SJCRH30 (cell line): ENCODE measurements around the gene PCDHA6. TPM values are rescaled to one million over a fixed set of nuclear protein-coding genes. Genes with fewer than 3 reads are reported as not detected.
"Not testable (repeated sequence)": the region's sequence is repeated elsewhere in the genome, so short reads cannot be mapped to it uniquely, and the experiment has no call there.

Experiments used
- DNase-seq, 2 experiments: peaks; one replicate each; pipeline ENCODE4 v3.0.0-alpha.2; 2015 to 2020
- H3K27ac ChIP-seq: fragments of 250-450 bp; sonication (Bioruptor Pico); 2 replicates; pipeline ENCODE4 v1.5.1; 2020; ENCODE audit warnings: mild to moderate bottlenecking, moderate library complexity
- H3K27me3 ChIP-seq: fragments of 250-450 bp; sonication (Bioruptor Pico); 2 replicates; pipeline ENCODE4 v1.5.1; 2020; ENCODE audit warnings: mild to moderate bottlenecking, moderate library complexity
- H3K36me3 ChIP-seq: fragments of 250-450 bp; sonication (Bioruptor Pico); 2 replicates; pipeline ENCODE4 v1.5.1; 2020; ENCODE audit warnings: mild to moderate bottlenecking, moderate library complexity
- H3K4me1 ChIP-seq: fragments of 250-450 bp; sonication (Bioruptor Pico); 2 replicates; pipeline ENCODE4 v1.5.1; 2020; ENCODE audit warnings: mild to moderate bottlenecking, moderate library complexity
- H3K4me3 ChIP-seq: fragments of 250-450 bp; sonication (Bioruptor Pico); 2 replicates; pipeline ENCODE4 v1.5.1; 2020; ENCODE audit warnings: mild to moderate bottlenecking, moderate library complexity
- H3K9me3 ChIP-seq: fragments of 250-450 bp; sonication (Bioruptor Pico); replicated peaks from 2 replicates; pipeline ENCODE4 v1.5.1; 2020; ENCODE audit warnings: mild to moderate bottlenecking, moderate library complexity
- total RNA-seq: library from RNA; depleted of rRNA; stranded (reverse); fragments of >200 nt; shearing (Covaris generic); gene quantifications from 2 replicates; pipeline ENCODE4 v1.2.3, GENCODE V29; 2014; rRNA removed

Gene PCDHA6
- 0.10 TPM in 1 of 2 replicates, not detected in the other for total RNA-seq

- Histone ChIP-seq H3K27me3 (no peaks in the 10 kb centered on the region), H3K36me3 (no peaks in the 10 kb centered on the region), H3K4me3 (no peak within 1 kb of the TSS), H3K27ac (no peak within 1 kb of the TSS), H3K9me3 (no peaks in the 10 kb centered on the region), H3K4me1 (no peaks in the 10 kb centered on the region)
- DNase-seq: no peak
These were observed at the start of gene PCDHA6 for GRCh38 chr5:140827704-140828361. TSS of gene PCDHA6 (plus strand) at chr5:140827960. CDS start at chr5:140828092, 132 bp downstream.

GRCh38 chr5:140780512-140780911 lies 47.2 kb upstream of the PCDHA6 start:
- no peak overlapping the region for H3K4me3 ChIP-seq
- no peaks in the 10 kb centered on the region for H3K4me1 ChIP-seq
- H3K9me3 ChIP-seq: no peaks in the 10 kb centered on the region
- no peak for DNase-seq
- H3K27me3 ChIP-seq: no peaks in the 10 kb centered on the region
- no peak overlapping the region for H3K27ac ChIP-seq
- H3K36me3 ChIP-seq: no peaks in the 10 kb centered on the region

GRCh38 chr5:140785905-140786686 lies 41.7 kb upstream of the PCDHA6 start, which contains the start of gene PCDHA1:
TSS of gene PCDHA1 (plus strand) at chr5:140786140.
- Histone ChIP-seq H3K36me3 (no peaks in the 10 kb centered on the region), H3K9me3 (no peaks in the 10 kb centered on the region), H3K27ac (no peak within 1 kb of the TSS), H3K27me3 (no peaks in the 10 kb centered on the region), H3K4me1 (no peaks in the 10 kb centered on the region), H3K4me3 (no peak within 1 kb of the TSS)
- DNase-seq: no peak

- not testable (repeated sequence) for DNase-seq, H3K4me3 ChIP-seq, H3K36me3 ChIP-seq, H3K27me3 ChIP-seq, H3K27ac ChIP-seq, H3K4me1 ChIP-seq, H3K9me3 ChIP-seq
These were observed 40.3 kb upstream of the PCDHA6 start for GRCh38 chr5:140787422-140787821.

GRCh38 chr5:140787849-140788504 lies 39.8 kb upstream of the PCDHA6 start:
- H3K36me3 ChIP-seq, H3K27me3 ChIP-seq, H3K27ac ChIP-seq, DNase-seq, H3K4me3 ChIP-seq, H3K9me3 ChIP-seq, H3K4me1 ChIP-seq: not testable (repeated sequence)

GRCh38 chr5:140791089-140791488 lies 36.7 kb upstream of the PCDHA6 start:
- Histone ChIP-seq H3K4me3 (no peak overlapping the region), H3K27ac (no peak overlapping the region), H3K27me3 (no peaks in the 10 kb centered on the region; the same call in 1 of the 2 replicates), H3K36me3 (no peaks in the 10 kb centered on the region), H3K4me1 (no peaks in the 10 kb centered on the region), H3K9me3 (no peaks in the 10 kb centered on the region; the same call in none of the 2 replicates)
- no peak for DNase-seq

- H3K4me1 ChIP-seq: no peaks in the 10 kb centered on the region
- DNase-seq: no peak
- H3K27ac ChIP-seq: no peak within 1 kb of the TSS
- H3K4me3 ChIP-seq: no peak within 1 kb of the TSS
- no peaks in the 10 kb centered on the region; the same call in 1 of the 2 replicates for H3K27me3 ChIP-seq
- no peaks in the 10 kb centered on the region for H3K36me3 ChIP-seq
- H3K9me3 ChIP-seq: no peaks in the 10 kb centered on the region; the same call in none of the 2 replicates
These were observed 33.0 kb upstream of the PCDHA6 start, which contains the start of gene PCDHA2 for GRCh38 chr5:140794595-140795258. TSS of gene PCDHA2 (plus strand) at chr5:140794852.

- no peak overlapping the region for H3K27ac ChIP-seq
- no peak overlapping the region for H3K4me3 ChIP-seq
- no peaks in the 10 kb centered on the region for H3K36me3 ChIP-seq
- no peaks in the 10 kb centered on the region; the same call in 1 of the 2 replicates for H3K27me3 ChIP-seq
- H3K4me1 ChIP-seq: no peaks in the 10 kb centered on the region
- H3K9me3 ChIP-seq: no peaks in the 10 kb centered on the region; the same call in none of the 2 replicates
- no peak for DNase-seq
These were observed 32.5 kb upstream of the PCDHA6 start for GRCh38 chr5:140795259-140795641.

- H3K4me3 ChIP-seq, H3K9me3 ChIP-seq, H3K27ac ChIP-seq, H3K27me3 ChIP-seq, H3K36me3 ChIP-seq, H3K4me1 ChIP-seq, DNase-seq: not testable (repeated sequence)
These were observed 31.6 kb upstream of the PCDHA6 start for GRCh38 chr5:140796072-140796717.

- no peak for DNase-seq
- peaks cover 2% of the 10 kb centered on the region for H3K9me3 ChIP-seq
- H3K27me3 ChIP-seq: no peaks in the 10 kb centered on the region; the same call in 1 of the 2 replicates
- H3K36me3 ChIP-seq: no peaks in the 10 kb centered on the region
- no peak overlapping the region for H3K27ac ChIP-seq
- no peak overlapping the region for H3K4me3 ChIP-seq
- no peaks in the 10 kb centered on the region for H3K4me1 ChIP-seq
These were observed 31.1 kb upstream of the PCDHA6 start for GRCh38 chr5:140796718-140797095.

- no peak for DNase-seq
- Histone ChIP-seq H3K27me3 (no peaks in the 10 kb centered on the region), H3K9me3 (peaks cover 2% of the 10 kb centered on the region; the same call in 1 of the 2 replicates), H3K36me3 (no peaks in the 10 kb centered on the region), H3K27ac (no peak within 1 kb of the TSS), H3K4me1 (no peaks in the 10 kb centered on the region), H3K4me3 (no peak within 1 kb of the TSS)
These were observed 26.8 kb upstream of the PCDHA6 start, which contains the start of gene PCDHA3 for GRCh38 chr5:140800816-140801493. TSS of gene PCDHA3 (plus strand) at chr5:140801057.

- H3K9me3 ChIP-seq: peaks cover 2% of the 10 kb centered on the region; the same call in 1 of the 2 replicates
- no peaks in the 10 kb centered on the region for H3K4me1 ChIP-seq
- no peak overlapping the region for H3K27ac ChIP-seq
- DNase-seq: no peak
- H3K36me3 ChIP-seq: no peaks in the 10 kb centered on the region
- no peak overlapping the region for H3K4me3 ChIP-seq
- no peaks in the 10 kb centered on the region for H3K27me3 ChIP-seq
These were observed 26.3 kb upstream of the PCDHA6 start for GRCh38 chr5:140801494-140801841.

GRCh38 chr5:140802381-140802780 lies 25.4 kb upstream of the PCDHA6 start:
- DNase-seq: not testable (repeated sequence)

More at GRCh38 chr5:140802381-140802780, 25.4 kb upstream of the PCDHA6 start:
- H3K9me3 ChIP-seq, H3K4me3 ChIP-seq, H3K27ac ChIP-seq, H3K4me1 ChIP-seq, H3K36me3 ChIP-seq, H3K27me3 ChIP-seq: not testable (repeated sequence)
